ENCODE results near the gene OBP2A.

OBP2A gene

GRCh38 chr9:135579889-135580660 is 34.1 kb downstream of the OBP2A start:
- no peak for DNase-seq (ENCODE audit: low spot score)

- DNase-seq (ENCODE audit: low spot score): no peak
Measured at GRCh38 chr9:135580664-135581380, 34.9 kb downstream of the OBP2A start.

GRCh38 chr9:135581636-135582426 is 35.9 kb downstream of the OBP2A start:
- no peak for DNase-seq (ENCODE audit: low spot score)

GRCh38 chr9:135582541-135582940 is 36.6 kb downstream of the OBP2A start:
- DNase-seq (ENCODE audit: low spot score): no peak

GRCh38 chr9:135582966-135583687 is 37.2 kb downstream of the OBP2A start:
- no peak for DNase-seq (ENCODE audit: low spot score)

GRCh38 chr9:135583688-135584011 is 37.7 kb downstream of the OBP2A start:
- no peak for DNase-seq (ENCODE audit: low spot score)

GRCh38 chr9:135584371-135584770 is 38.4 kb downstream of the OBP2A start:
- DNase-seq (ENCODE audit: low spot score): no peak

- no peak for DNase-seq (ENCODE audit: low spot score)
Measured at GRCh38 chr9:135584934-135585333, 39.0 kb downstream of the OBP2A start.

- no peak for DNase-seq (ENCODE audit: low spot score)
Measured at GRCh38 chr9:135586601-135587109, 40.7 kb downstream of the OBP2A start.

- DNase-seq (ENCODE audit: low spot score): no peak
Measured at GRCh38 chr9:135587658-135588057, 41.7 kb downstream of the OBP2A start.

- DNase-seq (ENCODE audit: low spot score): no peak
Measured at GRCh38 chr9:135588371-135588770, 42.4 kb downstream of the OBP2A start.

- DNase-seq (ENCODE audit: low spot score): no peak
Measured at GRCh38 chr9:135588886-135589595, 43.1 kb downstream of the OBP2A start.

GRCh38 chr9:135589596-135590485 is 43.9 kb downstream of the OBP2A start:
- DNase-seq (ENCODE audit: low spot score): no peak

GRCh38 chr9:135590486-135591079 is 44.7 kb downstream of the OBP2A start:
- no peak for DNase-seq (ENCODE audit: low spot score)

- DNase-seq (ENCODE audit: low spot score): no peak
Measured at GRCh38 chr9:135591506-135592330, 45.8 kb downstream of the OBP2A start.

GRCh38 chr9:135592331-135592590 is 46.3 kb downstream of the OBP2A start:
- no peak for DNase-seq (ENCODE audit: low spot score)

GRCh38 chr9:135592625-135593024 is 46.7 kb downstream of the OBP2A start:
- no peak for DNase-seq (ENCODE audit: low spot score)

GRCh38 chr9:135596211-135596610 is 50.3 kb downstream of the OBP2A start:
- no peak for DNase-seq (ENCODE audit: low spot score)
